HepG2 (cell line): ENCODE measurements around the gene EFCAB13. TPM values are rescaled to one million over a fixed set of nuclear protein-coding genes. Genes with fewer than 3 reads are reported as not detected.

Source experiments
- HBP1 ChIP-seq: IDR thresholded peaks from 2 replicates; pipeline ENCODE4 v1.6.1; 2016; ENCODE audit warnings: low read depth, control low read depth
- HIC2 ChIP-seq: sonication (generic); formaldehyde crosslinking; IDR thresholded peaks from 2 replicates; pipeline ENCODE4 v1.9.0; 2022; ENCODE audit warnings: low read depth, missing genetic modification reagents
- HNRNPUL1 ChIP-seq: fragments of 200-400 bp; formaldehyde crosslinking; IDR thresholded peaks from 2 replicates; pipeline ENCODE4 v1.6.1; 2017; ENCODE audit warnings: low read depth, mild to moderate bottlenecking, low read length, moderate library complexity
- KLF16 ChIP-seq, 2 experiments: sonication (generic) in 1 of 2; formaldehyde crosslinking in 1 of 2; IDR thresholded peaks; 2 replicates each; pipeline versions ENCODE4 v1.6.1 to v1.8.0; 2016 to 2023; ENCODE audit warnings: missing genetic modification reagents in 2 of 2, missing compliant biosample characterization in 1 of 2
- MTF1 ChIP-seq: sonication (generic); formaldehyde crosslinking; IDR thresholded peaks from 2 replicates; pipeline ENCODE4 v1.5.0; 2020; ENCODE audit warnings: missing genetic modification reagents
- NCOA5 ChIP-seq: sonication (generic); formaldehyde crosslinking; IDR thresholded peaks from 2 replicates; pipeline ENCODE4 v1.4.0; 2020; ENCODE audit warnings: missing genetic modification reagents
- RCOR2 ChIP-seq: IDR thresholded peaks from 2 replicates; pipeline ENCODE4 v1.6.1; 2016; ENCODE audit warnings: missing biosample characterization, missing genetic modification reagents
- ZFAT ChIP-seq: sonication (generic); formaldehyde crosslinking; conservative IDR thresholded peaks from 2 replicates; pipeline ENCODE4 v1.8.1; 2023; ENCODE audit warnings: missing genetic modification reagents, inconsistent platforms
- ZMYM3 ChIP-seq: sonication (generic); formaldehyde crosslinking; IDR thresholded peaks from 2 replicates; pipeline ENCODE4 v1.5.1; 2020; ENCODE audit warnings: mild to moderate bottlenecking, missing genetic modification reagents
- ZNF629 ChIP-seq: sonication (generic); formaldehyde crosslinking; conservative IDR thresholded peaks from 2 replicates; pipeline ENCODE4 v1.5.0; 2020; ENCODE audit warnings: missing genetic modification reagents
- ZNF646 ChIP-seq: sonication (generic); formaldehyde crosslinking; IDR thresholded peaks from 2 replicates; pipeline ENCODE4 v1.9.0; 2021; ENCODE audit warnings: mild to moderate bottlenecking, missing genetic modification reagents
- polyA plus RNA-seq, 8 experiments: library from polyadenylated mRNA; depleted of rRNA in 3 of 8; stranded (reverse) in 7 of 8; unstranded in 1 of 8; fragments of >200 nt; fragmentation: Illumina TruSeq in 4 of 8; extraction: Trizol in 4 of 8; gene quantifications; 2 replicates each; pipeline versions ENCODE4 v1.2.1 to v1.2.3, GENCODE V29; 2011 to 2016; ENCODE audit warnings: low read depth in 4 of 8, missing spikeins in 1 of 8, mixed read lengths in 1 of 8; ENCODE audit not compliant: insufficient read depth in 1 of 8
- total RNA-seq, 5 experiments: library from RNA; depleted of rRNA; stranded (reverse); fragments of >200 nt; fragmentation: Illumina TruSeq; extraction: Trizol; gene quantifications; 2 replicates each; pipeline ENCODE4 v1.2.3, GENCODE V29; 2016; ENCODE audit warnings: low read depth in 1 of 5
- TF ChIP-seq, protein P1 (sequence below): sonication (generic); formaldehyde crosslinking; IDR thresholded peaks from 2 replicates; pipeline ENCODE4 v1.8.0; 2022; ENCODE audit warnings: mild to moderate bottlenecking, missing genetic modification reagents, moderate library complexity
- TF ChIP-seq, protein P2 (sequence below): sonication (generic); formaldehyde crosslinking; IDR thresholded peaks from 2 replicates; pipeline ENCODE4 v1.4.0; 2020; ENCODE audit warnings: mild to moderate bottlenecking, missing genetic modification reagents
- TF ChIP-seq, protein P3 (sequence below): IDR thresholded peaks from 2 replicates; pipeline ENCODE4 v1.6.1; 2016; ENCODE audit warnings: missing compliant biosample characterization, missing genetic modification reagents, borderline replicate concordance
- TF ChIP-seq, protein P4 (sequence below): sonication (generic); formaldehyde crosslinking; IDR thresholded peaks from 2 replicates; pipeline ENCODE4 v1.5.0; 2020; ENCODE audit warnings: mild to moderate bottlenecking, missing genetic modification reagents, moderate library complexity

EFCAB13 gene
- total and polyA plus RNA-seq, 2 of the 13 experiments (the other 11 are each of a cell fraction or from before 2014, with no cell fraction given) = 0.22 to 0.71 TPM

GRCh38 chr17:47291242-47291873 lies 32.4 kb upstream of the EFCAB13 start (continued):
- TF ChIP-seq, protein P1, sequence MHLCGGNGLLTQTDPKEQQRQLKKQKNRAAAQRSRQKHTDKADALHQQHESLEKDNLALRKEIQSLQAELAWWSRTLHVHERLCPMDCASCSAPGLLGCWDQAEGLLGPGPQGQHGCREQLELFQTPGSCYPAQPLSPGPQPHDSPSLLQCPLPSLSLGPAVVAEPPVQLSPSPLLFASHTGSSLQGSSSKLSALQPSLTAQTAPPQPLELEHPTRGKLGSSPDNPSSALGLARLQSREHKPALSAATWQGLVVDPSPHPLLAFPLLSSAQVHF (CRISPR knock-in tag) = no peak
- TF ChIP-seq ZNF646 (no peak), ZFAT (no peak), ZNF629 (CRISPR knock-in tag) (no peak), KLF16 (CRISPR knock-in tag; IDR thresholded peaks at IDR 0.05) (peak in 1 of 2 experiments; percentile 15; a peak in 1 of 4 replicates), MTF1 (no peak), NCOA5 (CRISPR knock-in tag) (no peak), ZMYM3 (CRISPR knock-in tag) (no peak), HIC2 (no peak), RCOR2 (CRISPR knock-in tag) (no peak), HNRNPUL1 (no peak), HBP1 (no peak)
- TF ChIP-seq, protein P2, sequence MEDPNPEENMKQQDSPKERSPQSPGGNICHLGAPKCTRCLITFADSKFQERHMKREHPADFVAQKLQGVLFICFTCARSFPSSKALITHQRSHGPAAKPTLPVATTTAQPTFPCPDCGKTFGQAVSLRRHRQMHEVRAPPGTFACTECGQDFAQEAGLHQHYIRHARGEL = no peak
- TF ChIP-seq, protein P3, sequence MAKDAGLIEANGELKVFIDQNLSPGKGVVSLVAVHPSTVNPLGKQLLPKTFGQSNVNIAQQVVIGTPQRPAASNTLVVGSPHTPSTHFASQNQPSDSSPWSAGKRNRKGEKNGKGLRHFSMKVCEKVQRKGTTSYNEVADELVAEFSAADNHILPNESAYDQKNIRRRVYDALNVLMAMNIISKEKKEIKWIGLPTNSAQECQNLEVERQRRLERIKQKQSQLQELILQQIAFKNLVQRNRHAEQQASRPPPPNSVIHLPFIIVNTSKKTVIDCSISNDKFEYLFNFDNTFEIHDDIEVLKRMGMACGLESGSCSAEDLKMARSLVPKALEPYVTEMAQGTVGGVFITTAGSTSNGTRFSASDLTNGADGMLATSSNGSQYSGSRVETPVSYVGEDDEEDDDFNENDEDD = peak; percentile 38; the same call in 1 of the 2 replicates
- TF ChIP-seq, protein P4, sequence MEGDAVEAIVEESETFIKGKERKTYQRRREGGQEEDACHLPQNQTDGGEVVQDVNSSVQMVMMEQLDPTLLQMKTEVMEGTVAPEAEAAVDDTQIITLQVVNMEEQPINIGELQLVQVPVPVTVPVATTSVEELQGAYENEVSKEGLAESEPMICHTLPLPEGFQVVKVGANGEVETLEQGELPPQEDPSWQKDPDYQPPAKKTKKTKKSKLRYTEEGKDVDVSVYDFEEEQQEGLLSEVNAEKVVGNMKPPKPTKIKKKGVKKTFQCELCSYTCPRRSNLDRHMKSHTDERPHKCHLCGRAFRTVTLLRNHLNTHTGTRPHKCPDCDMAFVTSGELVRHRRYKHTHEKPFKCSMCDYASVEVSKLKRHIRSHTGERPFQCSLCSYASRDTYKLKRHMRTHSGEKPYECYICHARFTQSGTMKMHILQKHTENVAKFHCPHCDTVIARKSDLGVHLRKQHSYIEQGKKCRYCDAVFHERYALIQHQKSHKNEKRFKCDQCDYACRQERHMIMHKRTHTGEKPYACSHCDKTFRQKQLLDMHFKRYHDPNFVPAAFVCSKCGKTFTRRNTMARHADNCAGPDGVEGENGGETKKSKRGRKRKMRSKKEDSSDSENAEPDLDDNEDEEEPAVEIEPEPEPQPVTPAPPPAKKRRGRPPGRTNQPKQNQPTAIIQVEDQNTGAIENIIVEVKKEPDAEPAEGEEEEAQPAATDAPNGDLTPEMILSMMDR (CRISPR knock-in tag) = no peak
